Suppressor macrophage treated with lipopolysaccharide for 4 hours (primary cell): ENCODE results near the gene RAB29.
"Not testable (repeated sequence)": the region's sequence is repeated elsewhere in the genome, so short reads cannot be mapped to it uniquely, and the experiment has no call there.

Experiments used
- DNase-seq: peaks from one replicate; pipeline ENCODE4 v3.0.0-alpha.2; 2020

RAB29 gene

GRCh38 chr1:205775015-205775716, at the start of gene RAB29:
RAB29 (minus strand) TSS chr1:205775482; CDS start chr1:205774956, 526 bp downstream.
- peak; percentile 90 for DNase-seq

- no peak for DNase-seq
Measured at GRCh38 chr1:205824180-205824579, 48.9 kb upstream of the RAB29 start.

- not testable (repeated sequence) for DNase-seq
Measured at GRCh38 chr1:205823260-205823659, 48.0 kb upstream of the RAB29 start.

- no peak for DNase-seq
Measured at GRCh38 chr1:205822397-205822796, 47.1 kb upstream of the RAB29 start.

- DNase-seq, result no peak
Measured at GRCh38 chr1:205817988-205818387, 42.7 kb upstream of the RAB29 start.

GRCh38 chr1:205817364-205817763, 42.1 kb upstream of the RAB29 start:
- DNase-seq, result no peak

GRCh38 chr1:205813755-205814058, 38.4 kb upstream of the RAB29 start:
- no peak for DNase-seq

GRCh38 chr1:205812878-205813754, 37.8 kb upstream of the RAB29 start, which contains the start of gene SLC41A1:
SLC41A1 (minus strand) TSS chr1:205813198; CDS start chr1:205810441, 2,757 bp downstream.
- DNase-seq, result peak; percentile 92

- DNase-seq, result no peak
Measured at GRCh38 chr1:205812271-205812877, 37.1 kb upstream of the RAB29 start.

GRCh38 chr1:205811660-205812059, 36.4 kb upstream of the RAB29 start:
- DNase-seq, result no peak

- DNase-seq, result no peak
Measured at GRCh38 chr1:205810448-205811157, 35.3 kb upstream of the RAB29 start.

- DNase-seq, result no peak
Measured at GRCh38 chr1:205809942-205810345, 34.7 kb upstream of the RAB29 start.

GRCh38 chr1:205809469-205809868, 34.2 kb upstream of the RAB29 start:
- no peak for DNase-seq

GRCh38 chr1:205805082-205805711, 29.9 kb upstream of the RAB29 start:
- peak; percentile 41 for DNase-seq

GRCh38 chr1:205804605-205805004, 29.3 kb upstream of the RAB29 start:
- no peak for DNase-seq

GRCh38 chr1:205803986-205804385, 28.7 kb upstream of the RAB29 start:
- DNase-seq, result no peak

- no peak for DNase-seq
Measured at GRCh38 chr1:205802060-205802459, 26.8 kb upstream of the RAB29 start.

- DNase-seq, result no peak
Measured at GRCh38 chr1:205800981-205801703, 25.9 kb upstream of the RAB29 start.

- DNase-seq, result no peak
Measured at GRCh38 chr1:205800427-205800826, 25.1 kb upstream of the RAB29 start.

- DNase-seq, result no peak
Measured at GRCh38 chr1:205798577-205798976, 23.3 kb upstream of the RAB29 start.

GRCh38 chr1:205797168-205797567, 21.9 kb upstream of the RAB29 start:
- DNase-seq, result peak; percentile 11
